ENCODE measurements around the gene TMUB1.
A peak's percentile ranks its signal among the peaks of the same experiment; 100 is the strongest.

The TMUB1 gene, protein sequence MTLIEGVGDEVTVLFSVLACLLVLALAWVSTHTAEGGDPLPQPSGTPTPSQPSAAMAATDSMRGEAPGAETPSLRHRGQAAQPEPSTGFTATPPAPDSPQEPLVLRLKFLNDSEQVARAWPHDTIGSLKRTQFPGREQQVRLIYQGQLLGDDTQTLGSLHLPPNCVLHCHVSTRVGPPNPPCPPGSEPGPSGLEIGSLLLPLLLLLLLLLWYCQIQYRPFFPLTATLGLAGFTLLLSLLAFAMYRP

DNA sequence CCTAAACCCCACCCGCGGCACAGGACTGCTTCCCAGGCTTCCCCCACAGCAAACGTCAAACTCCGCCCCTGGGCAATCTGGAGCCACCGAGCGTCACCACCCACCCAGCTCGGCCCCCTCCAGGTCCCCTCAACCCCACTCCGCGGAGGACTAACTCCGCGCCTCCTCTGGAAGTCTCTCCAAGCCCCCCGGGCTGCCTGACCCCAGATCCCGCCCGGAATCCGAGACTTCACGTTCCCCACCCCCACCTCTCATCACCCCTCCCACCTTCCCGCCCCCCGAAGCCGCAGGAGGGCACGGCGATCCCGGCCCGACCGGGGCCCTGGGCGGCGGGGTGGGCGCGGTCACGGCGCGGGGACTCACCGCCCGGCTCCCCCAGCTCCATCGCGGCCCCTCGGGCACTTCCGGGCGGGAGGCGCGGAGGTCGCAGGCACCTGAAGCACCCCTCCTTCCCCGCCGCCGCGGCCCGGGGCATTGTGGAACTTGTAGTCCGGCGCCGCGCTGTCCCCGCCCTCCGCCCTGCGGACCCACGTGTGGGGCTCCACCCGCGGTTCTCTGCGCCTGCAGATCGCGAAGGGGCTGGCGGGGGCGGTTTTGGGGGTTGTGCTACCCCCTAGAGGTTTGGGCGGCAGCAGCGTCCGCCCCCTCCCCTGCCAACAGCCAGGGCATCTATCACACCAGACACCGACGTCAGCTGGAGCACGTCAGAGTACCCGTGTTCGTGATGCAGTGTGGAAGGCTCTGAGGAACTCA, at the start of gene TMUB1:
TSS of gene TMUB1 (minus strand) at position 423 of the 753 bp plus-strand sequence. CDS start 930 bp downstream, outside the sequence.
- peak; percentile 85 for DNase-seq

DNA sequence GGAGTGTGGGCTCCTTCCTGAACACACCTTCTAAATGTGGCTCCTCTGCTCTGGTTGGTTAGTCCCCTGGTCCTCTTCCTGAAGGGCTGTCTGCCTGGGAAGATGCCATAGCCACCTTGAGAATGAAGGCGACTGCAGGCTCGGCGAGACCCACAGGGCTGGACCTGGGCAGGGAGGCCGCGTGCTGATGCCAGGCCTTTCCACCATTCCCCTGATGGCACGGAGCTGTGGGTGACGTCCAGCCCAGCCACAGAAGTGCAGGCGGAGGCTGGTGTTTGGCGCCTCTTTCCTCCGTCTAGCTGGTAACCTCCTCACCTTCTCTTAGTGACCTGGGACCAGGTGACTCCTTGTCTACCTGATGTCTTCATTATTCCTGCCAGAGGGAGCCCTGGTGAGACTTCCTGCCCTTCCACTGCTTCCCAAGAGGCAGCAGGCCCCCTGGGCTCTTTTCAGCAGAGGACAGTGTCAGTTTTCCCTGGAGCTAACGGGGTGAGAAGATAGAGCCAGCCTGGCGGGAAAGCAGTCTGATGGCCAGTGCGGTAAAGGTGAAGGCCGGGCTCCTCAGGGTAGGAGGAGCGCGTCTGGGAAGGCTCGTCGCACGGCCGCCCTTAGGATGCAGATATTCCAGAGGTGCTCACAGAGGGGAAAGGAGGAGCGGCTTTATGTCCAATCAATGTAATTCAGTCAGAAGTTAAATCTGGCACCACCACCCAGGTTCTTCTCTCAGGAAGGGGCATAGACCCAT, 49.3 kb upstream of the TMUB1 start:
- DNase-seq: no peak

DNA sequence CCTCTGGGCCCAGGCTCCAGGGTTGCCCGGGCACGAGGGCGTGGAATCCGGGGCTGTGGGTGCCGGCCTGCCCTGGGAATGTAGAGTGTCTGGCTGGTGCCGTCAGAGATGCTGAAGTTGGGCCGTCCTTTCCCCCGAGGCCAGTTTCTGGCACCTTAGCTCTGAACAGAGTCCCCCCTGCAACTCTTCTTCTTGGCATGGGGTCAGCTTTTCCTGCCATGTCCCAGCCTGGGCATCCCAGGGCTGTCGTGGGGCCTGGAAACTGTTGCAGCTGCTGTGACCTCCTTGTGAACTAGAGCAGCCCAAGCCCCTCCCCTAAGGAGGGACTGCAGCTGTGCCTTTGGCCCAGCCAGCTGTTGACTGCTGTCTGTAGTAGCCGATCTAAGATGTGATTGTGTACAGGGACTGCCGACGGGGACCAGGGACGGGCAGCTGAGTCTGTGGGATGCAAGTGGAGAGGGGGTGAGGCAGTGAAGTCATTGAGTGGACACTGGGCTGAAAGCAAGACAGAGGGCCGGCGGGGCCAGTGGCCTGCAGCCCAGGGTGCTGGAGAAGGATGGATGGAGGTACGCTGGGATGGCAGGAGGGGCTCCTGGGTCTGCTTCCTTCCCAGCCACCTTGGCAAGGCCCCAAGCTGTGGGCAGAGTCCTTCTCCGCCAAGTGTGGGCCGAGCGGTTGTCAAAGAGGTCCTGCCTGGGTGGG, 48.5 kb upstream of the TMUB1 start:
- DNase-seq: no peak

DNA sequence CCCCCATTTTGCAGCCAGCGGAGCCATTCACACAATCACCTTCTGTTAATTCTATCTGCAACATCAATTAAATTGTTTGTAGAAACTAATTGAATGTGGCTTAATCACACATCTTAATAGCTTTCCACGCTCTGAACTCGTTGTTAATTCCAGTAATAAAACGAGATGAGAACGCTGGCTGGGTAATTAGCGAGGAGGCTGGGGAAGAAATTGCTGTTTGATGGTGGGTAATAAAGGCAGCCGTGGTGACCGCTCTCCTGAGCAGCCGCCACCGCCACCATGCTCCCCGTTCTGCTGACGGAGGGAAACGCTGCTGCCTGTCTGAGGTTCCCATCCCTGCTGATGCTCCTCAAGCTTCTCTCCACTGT, 47.9 kb upstream of the TMUB1 start:
- DNase-seq: no peak

DNA sequence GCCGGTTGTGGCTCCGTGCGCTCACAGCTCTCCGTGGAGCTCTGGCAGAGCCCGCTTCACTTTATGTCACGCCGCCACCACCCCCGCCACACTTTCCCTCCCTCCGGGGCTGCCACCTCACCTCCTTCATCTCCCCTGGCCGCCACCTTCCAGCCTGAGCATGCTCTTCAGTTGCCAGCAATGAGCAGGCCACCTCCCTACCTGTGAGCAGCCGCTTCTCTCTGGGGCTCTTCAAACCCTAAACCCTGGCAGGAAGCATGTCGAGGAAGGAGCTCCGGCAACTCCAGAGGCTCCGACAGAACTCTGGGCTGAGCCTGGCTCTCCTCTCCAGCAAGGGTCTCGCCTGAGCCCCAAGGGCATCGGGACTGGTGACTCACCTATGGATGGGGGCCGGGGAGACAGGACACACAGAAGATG, 47.5 kb upstream of the TMUB1 start:
- no peak for DNase-seq

DNA sequence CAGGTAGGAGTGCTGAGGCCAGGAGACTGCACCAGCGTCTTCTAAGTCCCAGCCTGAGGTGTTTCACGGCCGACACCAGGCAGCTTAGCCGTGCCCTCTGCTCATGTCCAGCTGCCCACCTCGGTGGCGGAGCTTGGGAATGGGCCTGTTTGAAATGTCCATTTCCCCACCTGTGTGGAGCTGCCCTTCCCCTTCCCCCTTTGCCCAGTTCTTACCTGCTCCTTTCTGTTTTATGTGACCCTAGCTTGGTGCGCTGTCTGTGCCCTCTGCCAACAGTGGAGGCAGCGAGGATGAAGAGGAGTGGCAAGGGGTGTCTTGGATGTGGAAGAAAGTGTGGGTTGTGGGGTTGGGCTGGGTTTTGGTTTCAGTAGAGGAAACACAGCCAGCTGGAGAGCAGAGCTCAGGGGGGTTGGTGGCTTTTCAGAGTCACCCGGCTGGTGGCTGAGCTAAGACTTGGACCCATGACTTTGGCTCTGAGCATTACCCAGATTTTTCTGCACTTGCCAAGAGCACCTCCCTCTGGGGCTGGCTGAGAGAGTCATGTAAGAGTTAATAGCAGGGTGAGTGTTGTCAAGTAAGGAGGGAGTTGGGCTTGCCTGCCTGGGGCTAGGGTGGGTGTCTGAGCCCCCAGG, 46.8 kb upstream of the TMUB1 start:
- DNase-seq: no peak

DNA sequence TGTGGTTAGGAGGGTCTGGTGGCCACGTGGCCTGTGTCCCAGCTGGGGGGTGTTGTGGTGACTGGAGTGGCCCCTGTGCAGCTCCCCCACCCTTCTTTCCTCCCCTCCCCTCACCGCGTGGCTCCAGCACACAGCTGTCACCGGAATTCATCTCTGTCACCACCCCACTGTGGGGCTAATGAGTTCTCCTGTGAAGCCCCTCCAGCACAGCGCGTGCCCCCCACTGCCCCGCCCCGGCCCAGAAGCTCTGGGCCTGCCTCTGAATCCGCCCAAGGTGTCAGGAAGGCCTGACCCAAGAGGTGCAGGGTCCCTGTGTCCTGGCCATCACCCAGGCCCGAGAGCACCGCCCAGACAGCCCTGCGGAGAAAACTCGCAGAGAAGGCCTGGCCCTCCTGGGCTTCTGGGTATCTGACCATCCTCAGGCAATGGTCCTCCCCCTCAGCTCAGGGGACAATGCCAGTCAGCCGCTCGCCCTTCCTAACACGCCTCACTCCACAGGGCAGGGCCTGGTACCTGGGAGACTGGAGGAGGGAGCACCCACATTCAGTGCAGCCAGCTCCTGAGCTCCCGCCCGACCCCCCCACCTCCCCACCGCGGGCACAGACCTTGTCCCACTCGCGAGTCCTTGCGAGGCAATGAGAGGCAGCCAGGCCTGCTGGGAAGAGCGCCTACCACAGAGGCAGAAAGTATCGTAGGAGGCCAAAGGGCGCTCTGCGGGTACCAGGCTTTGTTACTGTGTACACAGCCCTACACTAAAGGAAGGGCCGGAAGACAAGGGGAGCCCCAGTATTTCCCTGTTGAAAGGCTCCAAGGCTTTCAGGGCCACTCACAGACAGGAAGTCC, 46.0 kb upstream of the TMUB1 start:
- no peak for DNase-seq

DNA sequence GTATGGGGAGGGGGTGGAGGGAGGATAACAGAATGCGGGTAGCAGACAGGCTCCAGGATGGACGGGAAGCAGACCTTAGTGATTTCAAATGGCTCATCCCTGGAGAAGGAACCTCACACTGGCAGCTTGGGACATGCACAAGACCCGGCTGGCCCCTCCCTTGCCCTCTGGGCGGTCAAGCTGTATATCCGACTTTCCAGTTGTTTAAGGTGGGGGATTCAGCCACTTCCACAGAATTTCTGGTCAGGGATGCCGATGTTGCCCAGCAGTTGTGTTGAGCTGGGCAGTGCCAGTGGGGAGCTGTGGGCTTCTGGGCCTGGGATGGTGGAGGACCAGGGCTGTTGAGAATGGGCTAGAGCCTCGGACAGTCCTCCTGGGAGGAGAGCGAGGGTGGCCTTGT, 45.4 kb upstream of the TMUB1 start:
- no peak for DNase-seq

DNA sequence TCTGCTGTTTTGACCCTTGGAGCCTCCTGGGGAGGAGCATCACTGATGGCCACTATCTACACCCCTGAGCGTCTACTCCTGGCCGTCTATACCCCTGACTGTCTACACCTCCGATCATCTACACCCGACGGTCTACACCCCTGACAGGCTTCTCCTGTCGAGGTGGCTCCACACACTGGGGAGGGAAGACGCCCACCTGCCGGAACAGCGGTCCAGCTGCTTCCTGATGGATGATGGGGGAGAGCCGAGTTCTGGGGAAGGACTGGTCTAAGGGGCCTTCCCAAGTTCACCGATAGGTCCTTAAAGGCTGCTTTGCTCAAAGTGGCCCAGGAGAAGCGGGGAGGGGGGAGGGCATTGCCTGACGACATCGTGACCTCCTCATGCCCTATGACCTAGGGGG, 44.9 kb upstream of the TMUB1 start:
- DNase-seq: no peak

DNA sequence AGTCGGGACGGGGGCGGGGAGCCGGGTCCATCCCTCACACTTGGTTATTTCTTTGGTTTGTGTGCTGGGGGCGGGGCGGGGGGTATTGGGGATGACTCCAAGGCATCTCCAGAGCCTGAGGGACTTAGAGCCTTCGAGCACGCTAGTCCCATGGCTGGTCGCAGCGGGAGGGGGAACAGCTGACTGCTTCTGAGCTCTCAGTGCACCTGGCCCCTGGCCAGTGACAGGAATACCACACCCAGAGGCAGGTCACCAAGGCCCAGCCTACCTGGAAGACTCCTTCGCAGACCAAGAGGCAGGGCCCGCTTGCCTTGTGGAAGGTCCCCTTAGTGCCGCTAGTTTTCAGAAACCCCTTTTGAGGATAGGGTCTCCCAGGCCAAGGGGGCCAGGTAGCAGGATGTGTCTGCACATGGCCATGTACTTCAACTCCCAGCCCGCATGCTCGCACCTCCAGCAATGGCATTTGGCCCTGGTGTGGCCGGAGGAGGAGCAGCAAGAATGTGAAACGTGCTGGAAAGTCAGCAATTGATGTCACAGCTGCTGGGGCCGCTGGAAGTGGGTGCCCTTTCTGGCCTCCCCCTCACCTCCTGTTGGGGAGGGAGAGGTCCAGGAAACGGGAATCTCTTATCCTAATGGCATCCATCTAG, 43.3 kb upstream of the TMUB1 start:
- no peak for DNase-seq

DNA sequence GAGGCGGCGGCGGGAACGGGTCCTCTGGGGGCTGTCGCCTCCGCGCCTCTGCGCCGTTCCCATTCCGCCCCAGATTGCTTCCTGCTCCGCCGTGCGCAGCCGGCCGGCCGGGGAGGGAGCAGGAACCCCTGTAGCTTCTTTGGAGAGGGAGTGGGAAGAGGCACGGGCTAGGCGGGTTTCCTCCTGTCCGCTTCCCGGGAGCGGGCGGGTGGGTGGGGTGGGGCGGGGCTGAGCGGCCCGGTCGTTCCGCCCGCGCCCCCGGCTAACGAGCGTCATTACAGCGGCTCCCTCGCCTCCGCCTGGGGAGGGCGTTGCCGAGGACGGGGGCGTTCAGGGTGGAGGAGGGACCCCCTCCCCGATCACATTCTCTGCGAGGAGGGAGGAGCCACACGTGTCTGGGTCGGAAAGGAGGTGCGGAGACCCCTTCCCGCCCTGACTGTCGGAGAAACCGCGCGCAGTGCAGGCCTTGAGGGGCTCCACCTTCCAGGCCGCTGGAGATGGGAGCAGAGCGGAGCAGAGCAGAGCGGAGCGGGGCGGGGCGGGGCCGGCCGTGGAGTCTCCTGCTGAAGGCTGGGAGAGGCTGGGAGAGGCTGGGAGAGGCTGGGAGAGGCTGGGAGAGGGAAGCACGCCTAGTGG, 42.7 kb upstream of the TMUB1 start:
- DNase-seq: no peak

DNA sequence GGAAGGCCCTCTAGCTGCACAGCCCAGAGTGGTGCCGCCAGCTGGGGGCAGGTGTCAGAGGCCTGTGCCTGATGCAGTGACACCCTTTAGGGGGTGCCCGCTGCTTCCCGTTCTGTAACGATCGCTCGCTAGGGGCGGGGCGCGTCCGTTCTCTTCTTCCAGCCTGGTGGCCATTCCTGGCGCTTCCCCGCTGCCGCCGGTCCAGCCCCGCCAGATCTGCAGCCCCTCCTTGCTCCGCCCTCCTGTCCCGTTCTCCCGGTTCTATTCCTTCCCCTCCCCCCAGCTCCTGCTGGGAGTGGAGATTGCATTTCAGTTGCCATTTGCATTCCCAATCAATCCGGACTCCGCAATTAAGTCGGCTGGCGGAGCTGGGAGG, 42.2 kb upstream of the TMUB1 start:
- DNase-seq: no peak

DNA sequence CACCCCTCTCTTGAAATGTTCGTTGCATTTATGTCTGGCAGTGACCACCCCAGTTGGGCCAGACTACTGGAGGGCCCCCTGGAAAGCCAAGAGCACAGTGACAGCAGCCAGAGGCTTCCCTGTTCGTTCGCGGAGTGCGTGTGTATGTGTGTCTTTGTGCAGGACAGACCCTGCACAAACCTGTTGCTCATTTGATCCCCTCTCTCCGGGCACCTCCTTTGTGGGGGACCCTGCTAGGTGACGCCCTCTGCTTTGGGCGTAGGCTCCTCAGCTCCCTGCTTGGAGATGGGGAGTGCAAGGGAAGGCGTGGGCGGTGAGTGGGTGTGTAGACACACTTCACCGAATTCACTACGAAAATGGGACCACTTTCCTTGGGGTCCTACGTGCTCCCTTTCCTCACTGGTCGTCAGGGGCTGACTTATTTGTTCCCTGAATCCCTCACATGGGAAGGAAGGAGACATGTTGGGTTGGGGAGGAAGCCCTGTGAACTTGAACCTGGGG, 41.7 kb upstream of the TMUB1 start:
- DNase-seq: no peak

DNA sequence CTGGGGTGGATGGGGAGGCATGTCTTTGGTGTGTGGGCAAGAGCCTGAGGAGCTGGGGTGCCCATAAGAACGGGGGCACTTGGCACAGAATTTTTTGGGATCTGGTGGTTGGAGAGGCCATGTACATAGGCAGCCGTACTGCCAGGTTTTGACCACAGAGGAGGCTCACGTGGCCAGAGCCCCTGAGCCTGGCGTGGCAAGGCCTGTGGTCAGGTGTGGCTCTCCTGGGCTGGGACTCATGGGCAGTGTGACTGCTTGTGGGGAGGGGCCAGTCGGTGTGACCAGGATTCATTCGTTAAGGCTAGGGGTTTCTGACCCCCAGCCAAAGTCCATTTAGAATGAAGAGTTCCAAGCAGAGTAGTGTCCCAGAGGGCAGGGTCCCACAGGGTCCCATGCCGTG, 41.2 kb upstream of the TMUB1 start:
- DNase-seq: no peak

DNA sequence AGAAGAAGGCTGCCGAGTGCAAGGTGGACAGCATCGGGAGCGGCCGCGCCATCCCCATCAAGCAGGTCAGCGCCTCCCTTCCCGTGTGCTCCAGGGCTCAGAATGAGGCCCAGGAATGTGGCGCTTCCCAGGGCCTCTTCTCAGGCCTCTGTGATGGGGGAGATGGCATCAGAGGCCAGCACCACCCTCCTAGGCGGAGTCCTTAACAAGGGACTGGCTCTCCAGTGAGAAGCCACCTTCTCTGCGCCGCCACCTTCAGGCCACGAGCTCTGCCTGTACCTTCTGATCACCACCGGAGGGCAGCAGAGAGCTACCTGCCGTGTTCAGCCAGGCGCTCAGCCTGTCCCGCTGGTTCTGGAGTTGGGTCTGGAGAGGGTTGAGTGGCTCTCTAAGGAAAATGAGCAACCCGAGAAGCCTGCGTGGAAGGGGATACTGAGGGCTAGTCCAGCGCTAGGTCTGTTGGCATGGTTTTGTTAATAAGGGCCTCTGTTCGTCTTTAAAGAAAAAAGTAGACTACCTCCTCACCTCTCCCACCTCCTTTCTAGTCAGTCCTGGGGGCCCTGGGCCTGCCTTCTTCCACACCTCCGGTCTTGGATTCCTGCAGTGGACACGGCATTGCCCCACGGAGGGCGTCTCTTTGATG, 40.6 kb upstream of the TMUB1 start:
- DNase-seq: peak; percentile 82

DNA sequence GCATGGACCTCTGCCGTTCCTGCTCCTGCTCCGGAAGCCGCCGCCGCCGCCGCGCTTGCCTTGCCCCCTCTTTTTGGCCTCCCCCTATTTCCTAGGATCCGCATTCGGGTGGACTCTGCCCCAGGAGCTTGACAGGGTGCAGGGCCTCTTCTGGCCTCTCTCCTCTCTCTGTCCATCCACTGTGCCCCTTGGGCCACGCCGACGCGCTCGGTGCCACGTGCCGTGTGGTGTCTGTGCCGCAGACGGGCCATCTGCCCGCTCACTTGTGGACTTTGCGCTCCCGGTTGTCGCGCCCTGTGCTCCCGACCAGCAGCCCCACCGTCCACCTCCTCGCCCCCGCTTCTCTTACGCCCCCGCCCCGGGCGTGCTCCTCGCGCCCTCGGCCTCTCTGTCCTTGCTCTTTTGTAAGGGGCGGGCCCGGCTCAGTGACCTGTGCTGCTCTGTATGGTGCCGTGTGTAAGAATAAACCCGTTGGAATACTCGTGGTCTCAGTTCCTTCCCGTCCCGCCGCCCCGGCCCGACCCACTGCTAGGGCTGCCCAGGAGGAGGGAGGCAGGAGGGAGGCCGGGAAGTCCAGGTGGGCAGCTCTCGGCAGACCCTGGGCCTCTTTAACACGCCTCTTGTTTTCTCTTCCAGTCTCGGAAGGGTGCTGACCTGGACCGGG, 40.0 kb upstream of the TMUB1 start:
- no peak for DNase-seq

DNA sequence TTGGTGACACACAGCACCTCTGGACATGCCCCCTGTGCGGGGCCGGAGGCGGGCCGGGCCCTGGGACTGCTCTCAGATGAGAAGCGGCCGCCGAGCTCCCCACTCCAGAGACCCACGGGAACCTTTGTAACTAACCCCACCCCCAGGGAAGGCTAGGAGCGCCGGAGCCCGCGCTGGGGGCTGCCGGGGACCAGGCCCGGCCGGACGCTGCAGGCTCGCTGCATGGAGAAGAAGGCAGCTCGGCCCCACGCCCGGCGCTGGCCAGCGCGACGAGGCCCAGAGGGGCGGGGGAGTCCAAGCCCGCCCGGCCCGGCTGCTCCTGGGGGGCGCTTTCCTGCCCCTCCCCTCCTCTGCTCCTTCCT, 39.5 kb upstream of the TMUB1 start:
- DNase-seq: no peak

DNA sequence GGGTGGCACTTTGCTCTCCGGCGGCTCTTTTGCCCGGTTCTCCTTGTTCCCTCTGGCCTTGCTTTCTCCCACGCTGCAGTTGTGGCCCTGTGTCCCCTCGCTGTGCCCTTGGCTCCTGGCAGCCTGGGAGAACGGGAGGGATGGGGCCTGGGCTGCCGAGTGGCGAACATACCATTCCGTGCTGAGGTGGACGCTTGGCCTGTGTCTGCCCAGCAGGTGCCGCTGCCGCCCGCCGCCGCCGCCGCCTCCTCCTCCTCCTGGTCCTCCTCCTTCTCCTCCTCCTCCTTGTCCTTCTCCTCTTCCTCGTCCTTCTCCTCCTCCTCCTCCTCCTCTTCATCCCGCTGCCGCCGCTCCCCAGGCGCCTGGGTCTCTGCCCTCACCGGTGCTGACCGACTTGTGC, 39.0 kb upstream of the TMUB1 start:
- no peak for DNase-seq

DNA sequence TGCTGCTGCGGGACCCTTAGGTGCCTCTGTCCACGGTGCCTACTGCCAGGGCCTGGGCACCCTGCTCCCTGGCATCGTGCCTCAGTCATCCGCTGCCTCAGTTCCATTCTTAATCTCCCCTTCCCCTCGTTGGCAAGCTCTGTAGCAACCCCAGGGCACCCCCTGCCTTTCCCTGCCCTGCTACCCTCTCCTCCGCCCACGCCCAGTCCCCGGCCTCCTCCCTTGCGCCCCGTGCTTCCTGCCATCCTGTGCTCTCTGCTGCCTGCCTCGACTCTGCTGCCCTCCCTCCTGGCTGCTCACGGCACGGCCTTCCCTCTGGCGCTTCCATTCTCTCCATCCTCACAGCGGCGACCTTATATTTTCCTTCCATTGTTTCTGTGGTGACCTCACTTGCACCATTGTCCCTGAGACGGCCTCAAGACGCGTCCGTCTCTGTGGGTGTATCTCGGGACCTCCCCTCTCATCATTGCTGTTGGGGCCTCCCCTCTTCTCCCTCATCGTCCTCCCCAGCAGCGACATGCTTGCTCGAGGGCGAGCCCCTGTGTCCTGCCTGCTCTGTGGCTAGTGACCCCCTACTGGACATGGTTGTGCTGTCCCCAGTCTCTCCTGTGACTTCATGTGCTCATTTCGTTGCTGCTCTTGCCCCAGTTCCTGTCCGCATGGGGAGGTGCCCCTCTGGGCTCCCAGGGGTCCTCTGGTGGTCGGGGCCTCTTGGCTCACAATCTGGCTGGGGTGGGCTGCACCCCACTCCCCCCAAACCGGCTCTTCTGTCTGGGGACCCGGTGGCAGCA, 38.3 kb upstream of the TMUB1 start:
- no peak for DNase-seq
